GM10847 (cell line): ENCODE results near the gene POLR2H.

Source experiments
- POLR2A ChIP-seq: IDR thresholded peaks from 2 replicates; pipeline ENCODE4 v1.6.1; 2011; ENCODE audit not compliant: insufficient read length; ENCODE audit errors: extremely low read depth

The POLR2H gene

GRCh38 chr3:184333190-184333589 lies 28.3 kb upstream of the POLR2H start:
- no peak for TF ChIP-seq POLR2A

- no peak for TF ChIP-seq POLR2A
These were observed 27.8 kb upstream of the POLR2H start for GRCh38 chr3:184333700-184334099.

DNA sequence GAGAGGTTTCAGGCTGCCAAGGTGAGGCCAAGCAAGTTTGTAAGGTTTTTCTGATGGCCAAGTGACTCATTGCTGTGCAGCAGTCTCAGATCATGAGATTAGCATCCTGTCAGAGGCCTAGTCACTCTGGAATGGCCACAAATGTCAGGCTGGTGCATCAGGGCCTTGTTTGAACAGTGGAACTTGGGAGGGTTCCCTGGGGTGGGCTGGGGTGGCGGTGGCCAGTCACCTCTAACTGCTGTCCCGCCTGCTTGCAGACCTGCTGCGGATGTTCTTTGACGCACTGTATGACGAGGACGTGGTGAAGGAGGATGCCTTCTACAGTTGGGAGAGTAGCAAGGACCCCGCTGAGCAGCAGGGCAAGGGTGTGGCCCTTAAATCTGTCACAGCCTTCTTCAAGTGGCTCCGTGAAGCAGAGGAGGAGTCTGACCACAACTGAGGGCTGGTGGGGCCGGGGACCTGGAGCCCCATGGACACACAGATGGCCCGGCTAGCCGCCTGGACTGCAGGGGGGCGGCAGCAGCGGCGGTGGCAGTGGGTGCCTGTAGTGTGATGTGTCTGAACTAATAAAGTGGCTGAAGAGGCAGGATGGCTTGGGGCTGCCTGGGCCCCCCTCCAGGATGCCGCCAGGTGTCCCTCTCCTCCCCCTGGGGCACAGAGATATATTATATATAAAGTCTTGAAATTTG lies 26.9 kb upstream of the POLR2H start:
- TF ChIP-seq POLR2A = no peak

DNA sequence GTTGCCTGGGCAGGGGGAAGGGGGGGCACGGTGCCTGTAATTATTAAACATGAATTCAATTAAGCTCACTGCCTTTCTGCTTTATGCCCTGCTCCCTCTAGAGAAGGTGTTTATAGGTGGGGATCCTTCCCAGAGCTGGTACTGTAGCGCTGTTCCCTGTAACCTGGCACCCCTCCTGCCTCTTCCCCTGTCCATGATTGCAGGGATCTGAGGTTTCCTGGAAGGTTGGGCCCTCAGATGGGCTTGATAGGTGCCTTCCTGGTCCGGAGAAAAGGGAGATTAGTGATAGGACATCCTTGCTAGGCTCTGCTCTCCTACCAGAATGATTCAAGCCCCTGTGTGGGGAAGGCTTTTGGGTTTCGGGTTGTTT lies 26.2 kb upstream of the POLR2H start:
- TF ChIP-seq POLR2A = no peak

DNA sequence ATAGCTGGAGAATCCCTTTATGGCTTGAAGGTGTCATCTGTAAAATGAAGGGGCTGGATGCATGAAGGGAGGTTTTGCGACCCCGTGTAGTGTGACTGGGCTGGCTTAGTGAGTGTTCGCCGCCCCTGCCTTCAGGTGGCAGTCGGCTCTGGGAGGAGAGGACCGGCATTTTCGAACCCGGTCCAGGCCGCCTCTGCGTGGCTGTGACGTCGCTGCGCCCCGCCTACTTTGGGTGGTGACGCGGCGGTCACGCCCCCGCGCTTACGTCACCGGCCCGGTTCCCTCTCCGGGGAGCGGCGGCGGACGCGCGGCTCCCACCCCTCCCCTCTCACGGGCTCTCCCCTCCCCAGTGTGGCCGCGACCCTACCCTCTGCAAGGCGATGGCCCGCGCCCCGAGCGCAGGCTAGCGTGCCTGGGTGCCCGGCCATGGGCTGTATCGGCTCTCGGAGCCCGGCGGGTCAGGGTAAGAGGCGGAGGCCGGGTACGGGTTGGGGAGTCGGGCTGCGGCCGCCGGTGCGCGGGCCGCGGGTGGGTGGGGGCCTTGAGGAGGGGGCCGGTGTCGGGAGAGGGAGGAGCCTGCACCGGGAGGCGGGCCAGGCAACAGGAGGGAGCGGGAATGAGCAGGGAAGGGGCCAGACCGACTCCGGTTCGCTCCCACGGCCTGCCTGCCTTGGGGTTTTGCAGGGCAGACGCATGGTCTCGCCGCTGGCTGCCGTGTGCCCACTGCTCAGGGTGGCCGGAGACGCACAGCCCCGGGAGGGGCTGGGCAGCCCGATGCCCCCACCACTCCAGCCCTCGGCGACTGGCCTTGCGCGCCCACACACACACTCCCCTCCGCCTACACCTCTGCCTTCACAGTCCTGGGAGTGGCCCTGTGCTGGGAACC lies 25.6 kb upstream of the POLR2H start:
- TF ChIP-seq POLR2A = peak; percentile 19

- no peak for TF ChIP-seq POLR2A
These were observed 24.7 kb upstream of the POLR2H start for GRCh38 chr3:184336547-184337398.

- no peak for TF ChIP-seq POLR2A
These were observed 24.2 kb upstream of the POLR2H start, which contains the start of gene FAM131A for GRCh38 chr3:184337399-184337714. Gene FAM131A, plus strand, starts transcription at chr3:184337600. Its CDS starts 31 bp downstream, at chr3:184337631.

DNA sequence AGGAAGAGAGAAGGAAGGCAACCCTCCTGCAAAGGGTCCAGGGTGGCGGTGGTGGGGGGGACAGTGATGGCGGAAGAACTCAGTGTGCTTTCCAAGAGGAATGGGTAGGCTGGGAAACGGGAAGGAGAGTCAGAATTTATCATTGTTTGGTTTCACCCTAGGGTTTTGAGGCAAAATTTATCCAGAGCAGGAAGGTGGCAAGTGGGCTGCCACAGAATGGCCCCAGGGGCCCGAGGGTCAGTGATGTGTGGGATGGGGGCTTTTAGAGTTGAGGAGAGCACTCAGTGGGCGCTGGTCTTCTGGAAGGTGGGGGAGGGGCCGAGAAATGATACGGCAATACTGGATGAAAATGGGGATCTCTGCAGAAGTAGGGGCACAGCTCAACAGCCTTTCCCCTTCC lies 23.5 kb upstream of the POLR2H start:
- no peak for TF ChIP-seq POLR2A

DNA sequence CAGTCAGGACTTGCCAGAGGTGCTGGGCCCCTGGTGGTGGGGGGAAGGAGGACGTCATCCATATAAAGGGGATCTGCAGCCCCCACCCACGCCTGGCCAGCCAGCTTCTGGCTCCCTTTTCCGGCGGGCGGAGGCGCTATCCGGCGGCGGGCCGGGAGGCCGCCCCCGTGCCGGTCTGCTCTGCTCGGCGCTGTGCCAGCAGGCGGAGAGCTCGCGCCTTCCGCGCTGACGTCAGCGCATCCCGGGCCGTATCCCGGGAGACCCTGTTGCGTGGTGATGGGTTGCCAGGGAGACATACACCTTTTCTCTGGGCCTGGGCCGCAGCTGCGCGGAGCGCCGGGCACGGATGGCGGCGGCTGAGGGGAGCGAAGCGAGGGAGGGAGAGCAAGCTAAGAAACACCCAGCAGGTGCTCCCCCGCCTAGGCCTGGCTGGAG lies 23.0 kb upstream of the POLR2H start:
- no peak for TF ChIP-seq POLR2A

DNA sequence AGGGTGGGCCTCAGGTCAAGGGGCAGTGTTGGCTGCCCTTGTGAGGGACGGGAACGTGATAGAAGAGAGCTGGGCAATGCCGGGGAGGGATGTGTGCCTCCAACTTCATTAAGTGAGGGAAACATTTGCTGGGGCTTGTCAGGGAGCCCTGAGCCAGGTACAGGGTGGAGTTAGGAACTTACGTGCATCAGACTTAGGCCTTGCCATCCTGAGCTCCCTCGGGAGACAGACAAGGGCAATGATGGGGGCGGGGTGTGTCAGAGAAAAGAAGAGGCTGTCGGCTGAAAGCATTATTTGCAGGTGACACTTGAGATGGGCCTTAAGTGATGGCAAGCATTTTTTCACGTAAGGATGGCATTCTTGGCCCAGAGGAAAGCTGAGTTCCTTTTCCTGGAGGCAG lies 22.5 kb upstream of the POLR2H start:
- TF ChIP-seq POLR2A = no peak

DNA sequence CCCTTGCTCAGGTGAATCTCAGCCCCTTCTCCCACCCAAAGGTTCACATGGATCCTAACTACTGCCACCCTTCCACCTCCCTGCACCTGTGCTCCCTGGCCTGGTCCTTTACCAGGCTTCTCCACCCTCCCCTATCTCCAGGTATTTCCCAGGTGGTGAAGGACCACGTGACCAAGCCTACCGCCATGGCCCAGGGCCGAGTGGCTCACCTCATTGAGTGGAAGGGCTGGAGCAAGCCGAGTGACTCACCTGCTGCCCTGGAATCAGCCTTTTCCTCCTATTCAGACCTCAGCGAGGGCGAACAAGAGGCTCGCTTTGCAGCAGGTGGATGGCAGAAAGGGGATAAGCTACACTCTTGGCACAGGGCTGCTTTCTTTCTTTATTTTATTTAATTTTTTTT lies 19.6 kb upstream of the POLR2H start:
- no peak for TF ChIP-seq POLR2A

DNA sequence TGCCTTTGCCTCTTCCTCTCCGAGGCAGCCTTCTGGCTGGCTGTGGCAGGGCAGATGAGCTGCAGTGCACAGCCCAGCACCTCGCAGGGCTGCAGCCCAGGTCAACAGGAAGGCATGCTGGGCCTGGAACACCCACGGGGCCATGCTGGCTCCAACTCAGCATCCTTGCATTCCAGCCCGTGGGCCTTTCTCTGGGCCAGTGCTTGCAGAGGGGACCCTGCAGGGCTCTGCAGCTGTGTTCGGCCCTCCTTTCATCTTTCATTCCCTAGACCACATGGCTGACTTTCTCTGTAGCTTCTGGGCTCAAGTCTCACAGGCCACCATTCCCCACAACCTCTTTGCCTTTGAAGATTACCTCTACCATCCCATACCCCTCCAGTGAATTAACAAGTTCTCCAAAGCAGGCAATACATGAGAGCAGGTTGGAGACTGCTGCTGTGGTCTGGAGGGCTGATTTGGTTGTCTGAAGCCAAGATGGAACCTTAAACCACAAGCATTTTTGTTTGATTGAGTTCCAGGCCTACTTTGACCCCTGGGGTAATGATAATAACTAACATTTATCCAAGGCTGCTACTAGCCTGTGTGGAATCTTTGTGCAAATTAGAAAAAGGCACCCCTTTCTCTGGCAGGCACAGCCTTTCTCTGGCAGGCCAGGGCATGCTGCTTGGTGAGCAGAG lies 18.2 kb upstream of the POLR2H start:
- no peak for TF ChIP-seq POLR2A

GRCh38 chr3:184344579-184345316 lies 16.8 kb upstream of the POLR2H start:
- TF ChIP-seq POLR2A = no peak

- no peak for TF ChIP-seq POLR2A
These were observed 16.0 kb upstream of the POLR2H start for GRCh38 chr3:184345317-184346144.
